Measurements from ENCODE around the gene MAP2K7. TPM values are rescaled to one million over a fixed set of nuclear protein-coding genes. Genes with fewer than 3 reads are reported as not detected.

The MAP2K7 gene
- total RNA-seq, 1 donor from 2014 or later, result 9.4 TPM

DNA sequence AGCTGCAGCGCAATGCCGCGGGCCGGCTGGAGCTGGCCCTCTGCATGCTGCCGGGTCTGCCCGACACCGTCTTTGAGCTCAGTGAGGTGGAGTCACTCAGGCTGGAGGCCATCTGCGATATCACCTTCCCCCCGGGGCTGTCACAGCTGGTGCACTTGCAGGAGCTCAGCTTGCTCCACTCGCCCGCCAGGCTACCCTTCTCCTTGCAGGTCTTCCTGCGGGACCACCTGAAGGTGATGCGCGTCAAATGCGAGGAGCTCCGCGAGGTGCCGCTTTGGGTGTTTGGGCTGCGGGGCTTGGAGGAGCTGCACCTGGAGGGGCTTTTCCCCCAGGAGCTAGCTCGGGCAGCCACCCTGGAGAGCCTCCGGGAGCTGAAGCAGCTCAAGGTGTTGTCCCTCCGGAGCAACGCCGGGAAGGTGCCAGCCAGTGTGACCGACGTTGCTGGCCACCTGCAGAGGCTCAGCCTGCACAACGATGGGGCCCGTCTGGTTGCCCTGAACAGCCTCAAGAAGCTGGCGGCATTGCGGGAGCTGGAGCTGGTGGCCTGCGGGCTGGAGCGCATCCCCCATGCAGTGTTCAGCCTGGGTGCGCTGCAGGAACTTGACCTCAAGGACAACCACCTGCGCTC, 3.8 kb upstream of the MAP2K7 start:
- peaks cover 3 to 14% (median 8%) of the 10 kb centered on the region in 3 donors for H3K27me3 ChIP-seq (ENCODE audit: control insufficient read depth in 3 of 3, insufficient read depth in 3 of 3, low read length in 3 of 3)
- peaks cover 0 to 4% (median 2%) of the 10 kb centered on the region in 3 donors for H3K36me3 ChIP-seq (ENCODE audit: control insufficient read depth in 3 of 3, insufficient read depth in 3 of 3, low read length in 3 of 3)
- H3K9me3 ChIP-seq (ENCODE audit: control insufficient read depth in 3 of 3, low read length in 3 of 3), result peaks cover 0 to 2% (median 0%) of the 10 kb centered on the region in 3 donors
- H3K4me1 ChIP-seq (ENCODE audit: control insufficient read depth in 3 of 3, insufficient read depth in 3 of 3, low read length in 3 of 3), result peaks cover 19 to 26% (median 25%) of the 10 kb centered on the region in 3 donors
- no peak overlapping the region for H3K27ac ChIP-seq (ENCODE audit: low read depth, low read length)
- H3K4me3 ChIP-seq (ENCODE audit: low read length in 3 of 3), result no peak overlapping the region
- peak overlapping the region in 1 of 3 donors; percentile 57 for H3K9ac ChIP-seq (ENCODE audit: low read depth in 1 of 3, low read length in 3 of 3)

- peaks cover 0 to 6% (median 4%) of the 10 kb centered on the region in 3 donors for H3K36me3 ChIP-seq (ENCODE audit: control insufficient read depth in 3 of 3, insufficient read depth in 3 of 3, low read length in 3 of 3)
- H3K4me1 ChIP-seq (ENCODE audit: control insufficient read depth in 3 of 3, insufficient read depth in 3 of 3, low read length in 3 of 3), result peaks cover 25 to 31% (median 31%) of the 10 kb centered on the region in 3 donors
- no peak overlapping the region for H3K4me3 ChIP-seq (ENCODE audit: low read length in 3 of 3)
- no peak overlapping the region for H3K27ac ChIP-seq (ENCODE audit: low read depth, low read length)
- peaks cover 0 to 9% (median 2%) of the 10 kb centered on the region in 3 donors for H3K27me3 ChIP-seq (ENCODE audit: control insufficient read depth in 3 of 3, insufficient read depth in 3 of 3, low read length in 3 of 3)
- H3K9ac ChIP-seq (ENCODE audit: low read depth in 1 of 3, low read length in 3 of 3), result peak overlapping the region in 1 of 3 donors; percentile 57
- peaks cover 0 to 2% (median 0%) of the 10 kb centered on the region in 3 donors for H3K9me3 ChIP-seq (ENCODE audit: control insufficient read depth in 3 of 3, low read length in 3 of 3)
Observed at GRCh38 chr19:7900401-7900870, 3.2 kb upstream of the MAP2K7 start.

- H3K27ac ChIP-seq (ENCODE audit: low read depth, low read length), result no peak overlapping the region
- peaks cover 0 to 2% (median 0%) of the 10 kb centered on the region in 3 donors for H3K9me3 ChIP-seq (ENCODE audit: control insufficient read depth in 3 of 3, low read length in 3 of 3)
- peak overlapping the region in 1 of 3 donors; percentile 57 for H3K9ac ChIP-seq (ENCODE audit: low read depth in 1 of 3, low read length in 3 of 3)
- peaks cover 4 to 11% (median 7%) of the 10 kb centered on the region in 3 donors for H3K36me3 ChIP-seq (ENCODE audit: control insufficient read depth in 3 of 3, insufficient read depth in 3 of 3, low read length in 3 of 3)
- no peak overlapping the region for H3K4me3 ChIP-seq (ENCODE audit: low read length in 3 of 3)
- H3K4me1 ChIP-seq (ENCODE audit: control insufficient read depth in 3 of 3, insufficient read depth in 3 of 3, low read length in 3 of 3), result peaks cover 25 to 36% (median 31%) of the 10 kb centered on the region in 3 donors
- peaks cover 0 to 7% (median 0%) of the 10 kb centered on the region in 3 donors for H3K27me3 ChIP-seq (ENCODE audit: control insufficient read depth in 3 of 3, insufficient read depth in 3 of 3, low read length in 3 of 3)
Observed at GRCh38 chr19:7900931-7901330, 2.7 kb upstream of the MAP2K7 start.

GRCh38 chr19:7901337-7901736, 2.3 kb upstream of the MAP2K7 start:
- no peak overlapping the region for H3K4me3 ChIP-seq (ENCODE audit: low read length in 3 of 3)
- H3K36me3 ChIP-seq (ENCODE audit: control insufficient read depth in 3 of 3, insufficient read depth in 3 of 3, low read length in 3 of 3), result peaks cover 4 to 13% (median 10%) of the 10 kb centered on the region in 3 donors
- H3K27ac ChIP-seq (ENCODE audit: low read depth, low read length), result no peak overlapping the region
- H3K9ac ChIP-seq (ENCODE audit: low read depth in 1 of 3, low read length in 3 of 3), result no peak overlapping the region
- H3K4me1 ChIP-seq (ENCODE audit: control insufficient read depth in 3 of 3, insufficient read depth in 3 of 3, low read length in 3 of 3), result peaks cover 25 to 40% (median 33%) of the 10 kb centered on the region in 3 donors
- H3K27me3 ChIP-seq (ENCODE audit: control insufficient read depth in 3 of 3, insufficient read depth in 3 of 3, low read length in 3 of 3), result peaks cover 0 to 7% (median 0%) of the 10 kb centered on the region in 3 donors
- peaks cover 0 to 2% (median 0%) of the 10 kb centered on the region in 3 donors for H3K9me3 ChIP-seq (ENCODE audit: control insufficient read depth in 3 of 3, low read length in 3 of 3)

GRCh38 chr19:7902796-7903243, 857 bp upstream of the MAP2K7 start:
- H3K9me3 ChIP-seq (ENCODE audit: control insufficient read depth in 3 of 3, low read length in 3 of 3), result peaks cover 0 to 2% (median 0%) of the 10 kb centered on the region in 3 donors
- H3K27me3 ChIP-seq (ENCODE audit: control insufficient read depth in 3 of 3, insufficient read depth in 3 of 3, low read length in 3 of 3), result peaks cover 0 to 7% (median 0%) of the 10 kb centered on the region in 3 donors
- peaks cover 27 to 49% (median 35%) of the 10 kb centered on the region in 3 donors for H3K4me1 ChIP-seq (ENCODE audit: control insufficient read depth in 3 of 3, insufficient read depth in 3 of 3, low read length in 3 of 3)
- H3K9ac ChIP-seq (ENCODE audit: low read depth in 1 of 3, low read length in 3 of 3), result peak overlapping the region; percentile 81 to 92 (median 89)
- peak overlapping the region; percentile 86 to 97 (median 90) for H3K4me3 ChIP-seq (ENCODE audit: low read length in 3 of 3)
- H3K36me3 ChIP-seq (ENCODE audit: control insufficient read depth in 3 of 3, insufficient read depth in 3 of 3, low read length in 3 of 3), result peaks cover 9 to 18% (median 15%) of the 10 kb centered on the region in 3 donors
- H3K27ac ChIP-seq (ENCODE audit: low read depth, low read length), result peak overlapping the region; percentile 87

DNA sequence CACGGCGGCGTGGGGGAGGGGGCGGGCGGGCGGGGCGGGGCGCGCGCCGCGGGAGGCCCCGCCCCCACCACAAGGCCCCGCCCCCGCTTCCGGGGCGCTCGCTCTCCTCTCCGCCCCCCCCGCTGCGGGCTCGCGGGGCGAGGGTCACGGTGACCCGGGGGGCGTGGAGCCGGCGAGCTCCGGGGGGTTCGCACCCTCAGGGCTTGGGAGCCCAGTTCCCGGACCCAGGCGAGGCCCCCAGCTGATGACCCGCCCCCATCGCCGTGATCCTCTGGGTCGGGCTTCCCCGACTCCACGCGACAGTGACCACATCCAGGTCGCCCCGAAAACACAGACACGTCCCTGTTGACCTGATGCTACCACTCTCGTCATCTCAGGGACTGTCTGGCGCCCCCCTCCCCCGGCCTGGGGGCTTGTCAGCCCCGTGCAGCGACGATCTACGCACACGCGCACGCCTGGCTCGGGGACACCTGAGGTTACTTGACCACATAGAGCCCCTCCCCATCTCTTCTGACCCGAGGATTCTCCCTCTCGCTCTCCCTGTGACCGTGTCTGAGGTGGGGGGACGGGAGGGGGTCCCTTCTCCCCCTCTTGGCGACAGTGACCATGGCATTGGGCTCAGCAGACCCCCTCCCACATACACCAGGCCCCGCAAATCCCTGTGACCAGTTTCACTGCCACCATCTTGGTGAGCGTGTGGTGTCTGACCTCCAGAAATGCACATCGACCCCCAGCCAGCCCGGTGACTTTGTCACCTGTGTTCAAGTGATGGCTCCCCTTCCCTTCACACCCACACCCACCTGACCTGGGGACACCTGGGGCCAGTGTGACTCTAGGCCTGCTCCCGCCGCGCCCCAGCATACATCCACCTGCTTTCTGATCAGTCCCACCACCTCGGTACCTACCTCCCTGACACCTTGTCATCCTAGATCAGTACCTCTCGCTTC, 670 bp downstream of the MAP2K7 start:
- peak overlapping the region; percentile 88 to 97 (median 91) for H3K4me3 ChIP-seq (ENCODE audit: low read length in 3 of 3)
- H3K27me3 ChIP-seq (ENCODE audit: control insufficient read depth in 3 of 3, insufficient read depth in 3 of 3, low read length in 3 of 3), result peaks cover 0 to 2% (median 0%) of the 10 kb centered on the region in 3 donors
- H3K9ac ChIP-seq (ENCODE audit: low read depth in 1 of 3, low read length in 3 of 3), result peak overlapping the region; percentile 81 to 89 (median 85)
- H3K4me1 ChIP-seq (ENCODE audit: control insufficient read depth in 3 of 3, insufficient read depth in 3 of 3, low read length in 3 of 3), result peaks cover 27 to 49% (median 35%) of the 10 kb centered on the region in 3 donors
- H3K36me3 ChIP-seq (ENCODE audit: control insufficient read depth in 3 of 3, insufficient read depth in 3 of 3, low read length in 3 of 3), result peaks cover 13 to 18% (median 18%) of the 10 kb centered on the region in 3 donors
- H3K27ac ChIP-seq (ENCODE audit: low read depth, low read length), result peak overlapping the region; percentile 66
- no peaks in the 10 kb centered on the region for H3K9me3 ChIP-seq (ENCODE audit: control insufficient read depth in 3 of 3, low read length in 3 of 3)

DNA sequence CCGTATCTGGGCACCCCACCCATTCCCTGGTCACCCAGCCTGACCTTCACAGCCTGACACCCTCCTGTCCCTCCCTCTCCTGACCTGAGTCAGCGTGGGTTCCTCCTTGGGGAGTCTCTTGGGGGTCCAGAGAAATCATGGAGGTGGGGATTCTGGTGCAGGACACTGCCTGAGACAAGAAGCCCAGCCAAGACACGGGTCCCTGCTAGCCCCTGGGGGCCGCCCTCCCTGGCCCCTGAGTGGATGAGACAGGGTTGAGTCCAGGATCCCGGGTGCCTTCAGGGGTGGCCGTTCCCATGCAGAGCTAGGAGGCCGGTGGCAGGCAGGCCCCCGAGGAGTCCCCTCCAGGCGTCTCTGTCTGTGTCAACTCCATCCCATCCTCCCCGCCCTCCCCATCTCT, 1.6 kb downstream of the MAP2K7 start:
- H3K27ac ChIP-seq (ENCODE audit: low read depth, low read length), result no peak overlapping the region
- peak overlapping the region; percentile 23 to 97 (median 91) for H3K4me3 ChIP-seq (ENCODE audit: low read length in 3 of 3)
- peaks cover 17 to 24% (median 24%) of the 10 kb centered on the region in 3 donors for H3K36me3 ChIP-seq (ENCODE audit: control insufficient read depth in 3 of 3, insufficient read depth in 3 of 3, low read length in 3 of 3)

GRCh38 chr19:7905859-7906258, 2.2 kb downstream of the MAP2K7 start:
- no peak overlapping the region for H3K27ac ChIP-seq (ENCODE audit: low read depth, low read length)
- H3K4me3 ChIP-seq (ENCODE audit: low read length in 3 of 3), result no peak overlapping the region
- H3K9me3 ChIP-seq (ENCODE audit: control insufficient read depth in 3 of 3, low read length in 3 of 3), result no peaks in the 10 kb centered on the region
- peaks cover 22 to 40% (median 28%) of the 10 kb centered on the region in 3 donors for H3K4me1 ChIP-seq (ENCODE audit: control insufficient read depth in 3 of 3, insufficient read depth in 3 of 3, low read length in 3 of 3)
- H3K27me3 ChIP-seq (ENCODE audit: control insufficient read depth in 3 of 3, insufficient read depth in 3 of 3, low read length in 3 of 3), result no peaks in the 10 kb centered on the region
- H3K9ac ChIP-seq (ENCODE audit: low read depth in 1 of 3, low read length in 3 of 3), result peak overlapping the region in 1 of 3 donors; percentile 89
- peaks cover 23 to 30% (median 29%) of the 10 kb centered on the region in 3 donors for H3K36me3 ChIP-seq (ENCODE audit: control insufficient read depth in 3 of 3, insufficient read depth in 3 of 3, low read length in 3 of 3)

More for the DNA sequence above, 1.6 kb downstream of the MAP2K7 start:
- H3K27me3 ChIP-seq (ENCODE audit: control insufficient read depth in 3 of 3, insufficient read depth in 3 of 3, low read length in 3 of 3), result no peaks in the 10 kb centered on the region
- H3K9me3 ChIP-seq (ENCODE audit: control insufficient read depth in 3 of 3, low read length in 3 of 3), result no peaks in the 10 kb centered on the region
- peak overlapping the region in 2 of 3 donors; percentile 81 to 89 for H3K9ac ChIP-seq (ENCODE audit: low read depth in 1 of 3, low read length in 3 of 3)
- peaks cover 26 to 46% (median 33%) of the 10 kb centered on the region in 3 donors for H3K4me1 ChIP-seq (ENCODE audit: control insufficient read depth in 3 of 3, insufficient read depth in 3 of 3, low read length in 3 of 3)

DNA sequence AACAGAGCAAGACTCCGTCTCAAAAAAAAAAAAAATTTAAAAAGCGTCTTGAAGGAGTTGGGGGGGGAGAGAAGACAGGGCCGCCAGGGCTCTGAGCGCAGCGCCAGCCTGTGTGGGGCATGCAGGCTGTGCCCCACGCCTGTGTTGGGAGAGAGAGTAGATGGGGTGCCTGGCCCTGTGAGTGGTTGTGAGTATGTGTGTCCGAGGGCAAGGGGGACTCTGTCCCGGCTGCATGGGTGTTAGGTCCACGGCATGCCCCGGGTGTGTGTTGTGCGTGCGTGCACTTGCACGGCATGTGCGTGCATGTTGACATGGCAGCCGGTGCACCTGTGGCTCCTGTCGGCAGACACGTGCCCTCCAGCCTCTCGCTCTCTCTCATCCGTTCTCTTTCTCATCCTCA, 3.4 kb downstream of the MAP2K7 start:
- no peaks in the 10 kb centered on the region for H3K9me3 ChIP-seq (ENCODE audit: control insufficient read depth in 3 of 3, low read length in 3 of 3)
- peaks cover 22 to 40% (median 25%) of the 10 kb centered on the region in 3 donors for H3K4me1 ChIP-seq (ENCODE audit: control insufficient read depth in 3 of 3, insufficient read depth in 3 of 3, low read length in 3 of 3)
- no peak overlapping the region for H3K27ac ChIP-seq (ENCODE audit: low read depth, low read length)
- peaks cover 34 to 41% (median 40%) of the 10 kb centered on the region in 3 donors for H3K36me3 ChIP-seq (ENCODE audit: control insufficient read depth in 3 of 3, insufficient read depth in 3 of 3, low read length in 3 of 3)
- H3K4me3 ChIP-seq (ENCODE audit: low read length in 3 of 3), result no peak overlapping the region
- no peaks in the 10 kb centered on the region for H3K27me3 ChIP-seq (ENCODE audit: control insufficient read depth in 3 of 3, insufficient read depth in 3 of 3, low read length in 3 of 3)
- H3K9ac ChIP-seq (ENCODE audit: low read depth in 1 of 3, low read length in 3 of 3), result no peak overlapping the region

All from skeletal muscle tissue (tissue), 4 donors.